GM18861 (cell line): Measurements from ENCODE around the gene DHRS11.

Experiments
- ATAC-seq: cut with Tn5 transposase; IDR thresholded peaks from one replicate; pipeline ENCODE4 v1.9.1; 2021; ENCODE audit not compliant: unreplicated experiment

Gene DHRS11

GRCh38 chr17:36647636-36648035 lies 56.0 kb downstream of the DHRS11 start:
- ATAC-seq = no peak

- ATAC-seq = no peak
Observed at GRCh38 chr17:36650096-36650775, 58.6 kb downstream of the DHRS11 start.
